Activated T-helper 2 cell treated with anti-CD3 and anti-CD28 coated beads, Interferon-gamma antibody, Interleukin-2, Interleukin-4, amounts not matched to agents 10 μg/mL and 5 μg/mL and 100 μg/mL, durations not matched to agents 14 hours and 24 hours and 36 hours (primary cell): ENCODE data around the gene VEPH1. TPM values are rescaled to one million over a fixed set of nuclear protein-coding genes. Genes with fewer than 3 reads are reported as not detected.

Experiments used
- DNase-seq: peaks from one replicate; pipeline ENCODE4 v3.0.0; 2021; ENCODE audit warnings: low spot score
- H3K27ac Mint-ChIP-seq: one replicate; pipeline ENCODE4 v1.8.0; 2021; ENCODE audit warnings: mixed read lengths
- H3K27me3 Mint-ChIP-seq: one replicate; pipeline ENCODE4 v1.8.0; 2021; ENCODE audit warnings: low read depth, mixed read lengths
- H3K36me3 Mint-ChIP-seq: one replicate; pipeline ENCODE4 v1.8.0; 2021; ENCODE audit warnings: low read depth, mixed read lengths
- H3K4me1 Mint-ChIP-seq: one replicate; pipeline ENCODE4 v1.8.0; 2021; ENCODE audit warnings: low read depth, mixed read lengths
- H3K4me3 Mint-ChIP-seq: one replicate; pipeline ENCODE4 v1.8.0; 2021; ENCODE audit warnings: low read depth, mild to moderate bottlenecking, moderate library complexity, mixed read lengths
- H3K9me3 Mint-ChIP-seq: one replicate; pipeline ENCODE4 v1.8.0; 2021; ENCODE audit warnings: mixed read lengths
- intact Hi-C: fragments of 100-400 bp; cut with micrococcal nuclease; formaldehyde crosslinking; loops from one replicate; pipeline ENCODE4 v1.15.1; 2023
- total RNA-seq: library from RNA; stranded (reverse); gene quantifications from 2 replicates; pipeline ENCODE4 v1.2.3, GENCODE V29; 2022

VEPH1 gene
- total RNA-seq, 1 donor from 2014 or later: not detected

DNA sequence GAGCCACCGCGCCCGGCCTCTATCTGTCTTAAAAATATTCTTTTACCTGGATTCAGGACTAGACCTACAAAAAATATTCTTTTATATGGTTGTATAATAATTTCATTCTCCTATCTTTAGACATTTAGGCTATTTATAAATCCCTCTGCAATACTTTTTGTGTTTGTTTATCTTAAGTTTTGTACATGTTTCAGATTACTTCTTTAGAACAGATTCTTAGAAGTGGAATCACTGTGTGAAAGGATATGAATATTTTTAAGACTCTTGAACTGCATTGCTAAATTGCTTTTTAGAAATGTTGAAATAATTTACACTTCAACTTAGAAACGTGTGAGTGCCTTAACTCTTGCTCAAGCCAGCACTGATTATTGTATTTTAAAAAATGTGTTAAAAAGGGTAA lies 197.8 kb downstream of the VEPH1 start:
- no peak overlapping the region for H3K27ac Mint-ChIP-seq
- no peaks in the 10 kb centered on the region for H3K9me3 Mint-ChIP-seq
- no peak overlapping the region for H3K4me3 Mint-ChIP-seq
- no peaks in the 10 kb centered on the region for H3K4me1 Mint-ChIP-seq
- no peak for DNase-seq
- no peaks in the 10 kb centered on the region for H3K36me3 Mint-ChIP-seq
- intact Hi-C loops: no loop called here
- H3K27me3 Mint-ChIP-seq: peaks cover 2% of the 10 kb centered on the region

DNA sequence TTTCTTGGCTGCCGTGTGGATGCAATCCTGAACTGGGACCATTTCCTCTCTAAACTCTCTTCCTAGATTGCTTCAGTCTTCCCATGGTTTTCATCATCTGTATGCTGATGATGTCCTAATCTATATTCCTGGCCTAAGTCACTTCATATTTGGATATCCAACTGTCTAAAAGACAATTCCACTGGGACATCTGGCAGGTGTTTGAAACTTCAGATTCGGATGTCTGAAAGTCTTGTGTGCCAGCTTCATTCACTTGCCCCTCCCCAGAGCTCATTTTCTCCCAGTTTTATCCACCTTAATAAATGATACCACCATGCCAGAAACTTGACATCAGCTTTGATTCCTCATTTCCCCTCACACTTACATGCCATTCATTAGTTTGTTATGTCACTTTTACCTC lies 201.5 kb downstream of the VEPH1 start:
- H3K4me1 Mint-ChIP-seq: no peaks in the 10 kb centered on the region
- intact Hi-C loops: no loop called here
- H3K4me3 Mint-ChIP-seq: no peak overlapping the region
- no peak overlapping the region for H3K27ac Mint-ChIP-seq
- no peaks in the 10 kb centered on the region for H3K9me3 Mint-ChIP-seq
- no peak for DNase-seq
- no peaks in the 10 kb centered on the region for H3K27me3 Mint-ChIP-seq
- H3K36me3 Mint-ChIP-seq: no peaks in the 10 kb centered on the region

DNA sequence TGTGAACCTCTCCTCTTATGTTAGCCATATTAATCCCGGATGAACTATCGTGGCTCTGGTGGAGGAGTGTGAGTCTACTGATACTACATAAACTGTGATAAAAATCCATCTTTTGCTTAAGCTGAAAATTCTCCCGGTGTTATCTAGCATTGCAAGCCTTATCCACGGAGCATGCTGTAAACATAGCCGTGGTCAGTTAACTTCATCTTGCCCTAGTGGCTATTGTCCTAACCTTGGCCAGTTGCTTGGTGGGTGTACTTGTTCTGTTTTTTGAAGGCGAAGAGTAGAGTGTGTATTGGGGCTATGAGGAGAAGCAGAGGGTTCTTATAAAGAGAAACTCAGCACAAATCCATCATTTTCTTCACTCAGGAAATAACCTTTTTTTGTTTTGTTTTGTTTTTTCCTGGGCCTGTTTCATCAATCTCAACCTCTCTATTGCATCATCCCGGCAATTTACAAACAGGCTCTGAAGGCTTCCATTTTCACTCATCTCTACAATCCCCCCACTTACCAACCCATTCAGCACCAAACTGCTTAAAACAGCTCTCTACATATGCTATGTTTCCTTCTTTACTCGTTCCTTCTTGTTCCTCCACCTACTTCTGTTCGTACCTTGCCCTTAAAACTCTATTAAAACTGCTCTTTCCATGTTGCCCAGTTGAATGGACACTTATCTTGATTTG lies 202.1 kb downstream of the VEPH1 start:
- Mint-ChIP-seq H3K9me3 (no peaks in the 10 kb centered on the region), H3K36me3 (no peaks in the 10 kb centered on the region), H3K4me1 (no peaks in the 10 kb centered on the region), H3K27me3 (no peaks in the 10 kb centered on the region), H3K27ac (no peak overlapping the region), H3K4me3 (no peak overlapping the region)
- intact Hi-C loops: no loop called here
- no peak for DNase-seq

DNA sequence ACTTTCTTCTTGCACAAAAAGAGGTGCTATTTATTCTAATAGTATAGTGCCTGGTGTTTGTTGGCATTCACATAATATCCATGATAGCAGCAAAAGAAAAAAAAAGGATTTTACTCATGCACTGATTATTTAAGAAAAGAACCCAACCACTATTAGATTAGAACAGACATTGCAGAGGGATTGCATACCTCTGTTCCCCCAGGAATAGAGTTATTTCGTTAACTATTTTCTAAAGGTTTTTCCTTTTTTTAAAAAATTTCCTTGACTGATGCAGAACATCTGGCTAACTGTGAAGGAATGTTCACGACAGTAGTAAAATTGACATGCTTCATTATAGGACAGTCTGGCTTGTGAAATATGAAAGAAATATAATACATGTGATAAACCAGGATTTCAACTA lies 203.1 kb downstream of the VEPH1 start:
- no peak overlapping the region for H3K27ac Mint-ChIP-seq
- no peaks in the 10 kb centered on the region for H3K4me1 Mint-ChIP-seq
- no peaks in the 10 kb centered on the region for H3K27me3 Mint-ChIP-seq
- intact Hi-C loops: no loop called here
- no peak for DNase-seq
- H3K9me3 Mint-ChIP-seq: no peaks in the 10 kb centered on the region
- H3K36me3 Mint-ChIP-seq: no peaks in the 10 kb centered on the region
- H3K4me3 Mint-ChIP-seq: no peak overlapping the region

DNA sequence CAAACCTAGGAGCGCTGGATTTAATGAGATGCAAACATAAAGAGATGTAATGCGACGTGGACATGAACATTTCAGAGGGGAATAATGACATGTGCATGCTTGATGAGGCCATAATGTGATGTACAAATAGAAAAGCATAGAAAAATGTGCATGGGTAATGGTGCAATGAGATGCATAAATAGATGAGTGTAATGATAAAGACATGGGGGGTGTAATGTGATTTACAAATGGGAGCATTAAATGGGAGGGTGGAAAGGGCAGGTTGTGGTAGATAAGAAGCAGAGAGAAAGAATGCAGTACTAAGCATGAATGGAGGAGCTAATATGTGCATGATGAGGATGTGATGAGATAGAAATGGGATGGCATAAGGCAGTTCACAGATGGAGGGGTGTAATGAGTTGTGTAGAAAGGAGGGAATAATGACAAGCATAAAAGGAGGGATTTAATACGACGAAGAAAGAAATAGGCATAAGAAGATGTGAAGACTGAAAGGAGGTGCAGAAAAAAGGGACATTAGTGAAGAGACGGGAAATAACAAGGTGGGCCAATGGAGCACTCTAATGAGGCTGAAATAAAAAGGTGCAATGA lies 205.8 kb downstream of the VEPH1 start:
- H3K27me3 Mint-ChIP-seq: peaks cover 4% of the 10 kb centered on the region
- no peak overlapping the region for H3K27ac Mint-ChIP-seq
- intact Hi-C loops: no loop called here
- H3K4me1 Mint-ChIP-seq: no peaks in the 10 kb centered on the region
- no peaks in the 10 kb centered on the region for H3K9me3 Mint-ChIP-seq
- H3K36me3 Mint-ChIP-seq: no peaks in the 10 kb centered on the region
- no peak overlapping the region for H3K4me3 Mint-ChIP-seq
- no peak for DNase-seq

DNA sequence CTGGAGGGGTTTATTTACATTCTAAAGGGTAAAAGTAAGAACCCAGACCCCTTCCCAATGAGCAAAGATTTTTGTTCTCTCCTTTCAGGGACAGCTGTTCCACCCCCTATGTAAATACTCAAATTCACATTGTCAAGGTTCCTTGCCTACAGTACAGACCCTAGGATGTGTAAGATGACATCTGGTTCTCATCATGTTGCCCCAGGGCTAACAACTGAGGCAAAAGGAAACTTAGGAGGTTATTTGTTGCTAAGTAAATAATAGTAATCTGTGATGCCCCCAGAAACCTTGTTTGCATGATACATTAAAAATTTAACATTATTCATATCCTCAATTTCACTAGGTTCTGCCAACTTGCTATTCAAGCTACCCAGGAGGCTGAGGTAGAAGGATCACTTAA lies 208.3 kb downstream of the VEPH1 start:
- H3K27ac Mint-ChIP-seq: no peak overlapping the region
- no peaks in the 10 kb centered on the region for H3K36me3 Mint-ChIP-seq
- no peak overlapping the region for H3K4me3 Mint-ChIP-seq
- DNase-seq: no peak
- intact Hi-C loops: no loop called here
- peaks cover 4% of the 10 kb centered on the region for H3K27me3 Mint-ChIP-seq
- H3K4me1 Mint-ChIP-seq: no peaks in the 10 kb centered on the region
- H3K9me3 Mint-ChIP-seq: no peaks in the 10 kb centered on the region

DNA sequence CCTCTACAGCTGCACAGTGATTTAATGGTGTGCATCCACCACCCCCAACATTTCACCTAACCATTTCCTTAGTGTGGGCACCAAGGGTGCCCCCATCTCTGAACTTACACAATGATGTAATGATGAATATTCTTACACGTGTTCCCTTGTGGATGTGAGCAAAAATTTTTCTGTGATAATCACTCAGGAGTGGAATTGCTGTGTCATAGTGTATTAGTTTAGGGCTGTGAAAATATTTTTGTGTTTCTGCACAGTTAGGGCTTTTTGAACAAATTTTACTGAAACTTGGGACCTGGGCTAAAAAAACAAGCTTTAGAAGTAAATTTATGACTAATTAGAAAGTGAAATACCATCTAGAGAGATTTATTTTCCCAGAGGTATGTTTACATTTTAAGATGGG lies 208.7 kb downstream of the VEPH1 start:
- peaks cover 4% of the 10 kb centered on the region for H3K27me3 Mint-ChIP-seq
- no peak for DNase-seq
- H3K36me3 Mint-ChIP-seq: no peaks in the 10 kb centered on the region
- no peaks in the 10 kb centered on the region for H3K4me1 Mint-ChIP-seq
- intact Hi-C loops: no loop called here
- H3K4me3 Mint-ChIP-seq: no peak overlapping the region
- no peak overlapping the region for H3K27ac Mint-ChIP-seq
- H3K9me3 Mint-ChIP-seq: no peaks in the 10 kb centered on the region

DNA sequence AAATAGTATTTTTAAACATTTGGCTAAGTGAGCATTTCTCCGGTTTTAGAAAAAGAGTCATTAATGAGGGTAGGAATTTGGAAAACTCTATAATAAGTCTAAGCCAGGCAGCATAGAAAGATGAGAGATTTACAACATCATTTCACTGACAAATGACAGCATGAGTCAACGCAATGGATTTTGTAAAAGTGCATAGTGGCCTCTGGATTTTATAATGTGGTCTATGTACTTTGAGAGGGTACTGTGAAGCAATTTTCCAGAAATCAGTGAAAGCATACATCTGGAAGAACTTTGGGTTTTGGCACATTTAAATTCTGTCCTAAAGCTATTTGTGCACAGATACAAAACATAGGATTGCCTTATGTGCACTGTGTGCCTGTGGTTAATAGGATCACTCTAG lies 212.4 kb downstream of the VEPH1 start:
- intact Hi-C loops: no loop called here
- DNase-seq: no peak
- no peak overlapping the region for H3K27ac Mint-ChIP-seq
- H3K27me3 Mint-ChIP-seq: peaks cover 4% of the 10 kb centered on the region
- no peaks in the 10 kb centered on the region for H3K4me1 Mint-ChIP-seq
- H3K9me3 Mint-ChIP-seq: no peaks in the 10 kb centered on the region
- no peak overlapping the region for H3K4me3 Mint-ChIP-seq
- H3K36me3 Mint-ChIP-seq: no peaks in the 10 kb centered on the region

DNA sequence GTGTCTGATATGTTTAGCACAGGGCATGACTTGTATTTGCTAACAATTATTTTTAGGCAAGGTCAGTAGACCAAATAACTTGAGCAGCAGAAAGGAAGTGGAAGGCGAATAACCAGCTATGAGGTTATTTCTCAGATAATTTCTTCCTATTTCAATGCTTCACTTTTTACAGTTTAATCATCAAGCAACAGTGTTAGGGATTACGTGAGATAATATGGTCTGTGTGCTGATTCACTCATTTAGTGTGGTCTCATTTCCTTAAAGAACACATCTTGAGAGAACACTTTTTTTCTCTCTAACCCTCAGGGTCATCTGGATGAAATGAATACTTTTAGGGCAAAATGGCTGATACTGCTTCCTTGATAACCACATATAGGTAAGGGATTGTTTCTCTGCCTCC lies 217.2 kb downstream of the VEPH1 start:
- H3K4me1 Mint-ChIP-seq: no peaks in the 10 kb centered on the region
- no peak for DNase-seq
- H3K36me3 Mint-ChIP-seq: no peaks in the 10 kb centered on the region
- no peaks in the 10 kb centered on the region for H3K9me3 Mint-ChIP-seq
- intact Hi-C loops: no loop called here
- H3K27me3 Mint-ChIP-seq: no peaks in the 10 kb centered on the region
- H3K4me3 Mint-ChIP-seq: no peak overlapping the region
- H3K27ac Mint-ChIP-seq: no peak overlapping the region

DNA sequence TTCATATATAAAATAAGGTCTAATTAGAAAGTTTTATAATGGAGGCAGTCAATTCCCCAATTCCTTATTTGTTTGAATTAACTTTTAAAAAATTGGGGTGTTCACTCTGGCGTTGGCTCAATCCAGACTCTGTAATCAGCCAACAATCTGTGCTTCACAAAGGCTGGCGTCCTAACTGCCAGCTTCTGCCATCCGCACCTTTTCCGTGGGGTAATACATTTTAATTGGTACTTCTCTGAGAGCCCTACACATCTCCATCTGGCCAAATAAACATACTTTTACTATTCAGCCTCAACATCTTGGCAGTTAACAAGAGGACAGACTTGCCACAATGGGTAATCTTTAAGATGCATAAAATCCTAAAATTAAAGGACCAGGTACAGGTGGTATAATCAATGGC lies 218.1 kb downstream of the VEPH1 start:
- intact Hi-C loops: no loop called here
- H3K27me3 Mint-ChIP-seq: no peaks in the 10 kb centered on the region
- H3K4me3 Mint-ChIP-seq: no peak overlapping the region
- no peaks in the 10 kb centered on the region for H3K36me3 Mint-ChIP-seq
- no peaks in the 10 kb centered on the region for H3K9me3 Mint-ChIP-seq
- H3K27ac Mint-ChIP-seq: no peak overlapping the region
- DNase-seq: no peak
- no peaks in the 10 kb centered on the region for H3K4me1 Mint-ChIP-seq

DNA sequence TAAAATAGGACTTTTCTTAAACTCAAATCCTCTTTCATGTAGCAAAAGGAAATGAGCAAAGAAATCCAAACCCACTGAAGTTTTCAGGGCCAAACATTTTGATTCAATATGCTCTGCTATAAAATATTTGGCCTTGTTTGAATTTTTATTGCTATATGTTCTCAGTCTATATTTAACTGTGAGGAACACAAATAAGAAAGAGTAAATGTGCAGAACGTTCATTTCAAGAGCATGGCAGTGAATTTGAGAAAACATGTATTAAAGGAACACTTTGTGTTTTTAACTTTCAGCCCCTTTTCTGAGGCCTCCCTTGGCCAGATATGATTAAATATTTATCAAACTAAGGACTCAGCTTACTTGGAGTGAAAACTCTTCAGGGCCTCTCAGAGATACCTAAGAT lies 218.5 kb downstream of the VEPH1 start:
- no peak overlapping the region for H3K4me3 Mint-ChIP-seq
- H3K36me3 Mint-ChIP-seq: no peaks in the 10 kb centered on the region
- H3K27me3 Mint-ChIP-seq: no peaks in the 10 kb centered on the region
- no peaks in the 10 kb centered on the region for H3K9me3 Mint-ChIP-seq
- no peak for DNase-seq
- intact Hi-C loops: no loop called here
- H3K4me1 Mint-ChIP-seq: no peaks in the 10 kb centered on the region
- H3K27ac Mint-ChIP-seq: no peak overlapping the region

DNA sequence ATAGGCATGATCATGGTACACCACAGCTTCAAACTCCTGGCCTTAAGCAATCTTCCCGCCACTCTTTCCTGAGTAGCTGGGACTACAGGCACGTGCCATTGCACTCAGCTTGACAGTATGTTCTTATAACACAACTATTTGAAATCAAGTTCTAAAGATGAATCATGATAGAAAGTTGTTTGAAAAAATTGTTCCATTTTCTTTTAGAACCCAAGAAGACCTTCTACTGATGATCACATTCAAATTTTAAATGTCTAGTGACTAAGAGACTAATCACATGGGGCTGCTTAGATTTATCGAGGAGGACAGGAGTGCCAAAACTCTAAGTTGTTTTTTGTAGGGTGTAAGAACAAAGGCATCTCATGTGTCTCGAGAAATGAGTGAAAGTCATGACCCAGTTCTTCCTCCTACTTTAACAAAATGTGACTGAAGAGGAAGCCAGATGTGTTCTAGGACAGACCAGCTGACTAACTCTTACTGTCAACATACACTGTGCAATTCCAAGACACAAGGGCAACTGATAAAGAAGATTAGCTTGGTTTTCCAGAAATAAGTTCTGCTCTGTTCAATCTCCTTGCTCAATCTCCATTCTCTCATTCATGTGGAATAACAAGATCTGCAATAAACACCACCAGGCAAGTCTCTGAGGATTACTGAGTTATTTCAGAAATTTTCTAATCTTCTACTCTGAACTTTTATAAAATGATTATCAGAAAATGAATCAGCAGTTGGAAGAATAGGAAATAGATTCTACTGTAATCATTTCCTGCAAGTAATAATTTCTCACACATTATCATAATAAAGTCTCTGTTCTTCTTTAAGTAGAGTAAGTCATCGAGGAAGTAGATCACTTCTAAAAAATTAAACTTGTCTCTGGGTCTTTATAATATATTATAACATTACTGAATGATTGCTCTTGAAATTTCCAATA lies 220.7 kb downstream of the VEPH1 start:
- Mint-ChIP-seq H3K36me3 (no peaks in the 10 kb centered on the region), H3K27me3 (no peaks in the 10 kb centered on the region), H3K4me3 (no peak overlapping the region), H3K4me1 (no peaks in the 10 kb centered on the region), H3K27ac (no peak overlapping the region), H3K9me3 (no peaks in the 10 kb centered on the region)
- intact Hi-C loops: no loop called here
- DNase-seq: no peak

DNA sequence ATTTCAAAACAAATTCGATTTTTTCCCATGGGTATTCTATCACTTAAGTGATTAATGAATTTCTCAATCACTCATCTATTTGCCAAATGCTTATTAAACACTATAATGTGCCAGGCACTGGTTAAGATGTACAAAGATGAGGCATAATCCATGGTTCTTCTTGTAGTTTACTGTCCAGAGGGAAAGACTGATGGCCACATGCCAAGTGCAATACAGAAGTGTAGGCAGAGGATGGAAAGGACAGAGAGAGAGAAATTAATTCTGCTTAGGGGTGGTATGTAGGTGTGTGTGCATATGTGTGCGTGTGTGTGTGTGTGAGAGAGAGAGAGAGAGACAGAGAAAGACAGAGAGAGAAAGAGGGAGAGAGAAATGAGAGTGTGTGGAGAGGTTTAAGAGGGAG lies 222.4 kb downstream of the VEPH1 start:
- H3K4me3 Mint-ChIP-seq: no peak overlapping the region
- DNase-seq: no peak
- H3K36me3 Mint-ChIP-seq: no peaks in the 10 kb centered on the region
- no peaks in the 10 kb centered on the region for H3K9me3 Mint-ChIP-seq
- intact Hi-C loops: no loop called here
- peaks cover 1% of the 10 kb centered on the region for H3K27me3 Mint-ChIP-seq
- no peak overlapping the region for H3K27ac Mint-ChIP-seq
- no peaks in the 10 kb centered on the region for H3K4me1 Mint-ChIP-seq
